ENCODE measurements around the gene RANBP2.
"Not testable (repeated sequence)": the region's sequence is repeated elsewhere in the genome, so short reads cannot be mapped to it uniquely, and the experiment has no call there.

Gene RANBP2

DNA sequence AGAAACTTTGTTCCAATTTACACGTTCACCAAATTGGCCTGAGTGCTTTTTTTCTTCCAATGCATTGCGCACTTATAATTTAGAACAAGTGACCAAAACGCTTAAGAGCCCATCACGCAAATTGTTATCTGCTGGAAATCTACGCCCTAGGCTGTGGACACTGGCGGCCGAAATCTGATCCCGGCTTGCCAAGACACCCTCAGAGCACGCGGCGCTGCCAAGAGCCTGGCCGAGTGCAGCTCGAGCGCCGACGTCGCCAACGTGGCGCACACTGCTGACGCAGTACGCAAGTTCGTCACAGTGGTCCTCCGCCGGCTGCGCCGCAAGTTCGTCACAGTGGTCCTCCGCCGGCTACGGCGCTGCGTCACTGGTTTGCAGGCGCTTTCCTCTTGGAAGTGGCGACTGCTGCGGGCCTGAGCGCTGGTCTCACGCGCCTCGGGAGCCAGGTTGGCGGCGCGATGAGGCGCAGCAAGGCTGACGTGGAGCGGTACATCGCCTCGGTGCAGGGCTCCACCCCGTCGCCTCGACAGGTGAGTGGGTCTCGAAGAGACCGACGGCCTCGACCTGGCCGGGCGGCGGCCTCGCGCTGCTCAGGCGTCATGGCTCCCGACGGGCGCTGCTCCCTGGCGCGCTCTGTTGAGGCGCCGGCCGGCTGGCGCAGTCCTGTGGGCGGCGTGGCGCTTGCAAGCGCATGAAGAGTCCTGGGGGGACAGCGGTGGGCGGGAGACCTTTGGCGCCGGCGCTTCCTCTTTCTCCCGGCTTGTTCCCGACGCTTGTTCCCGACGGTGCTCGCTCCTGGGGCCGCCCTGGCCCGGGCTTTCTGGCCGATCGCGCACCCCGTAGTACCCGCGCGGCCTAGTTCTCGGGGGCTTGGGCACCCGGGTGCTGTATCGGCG, at the start of gene RANBP2:
RANBP2 (plus strand) TSS at position 334 of the 896 bp plus-strand sequence; CDS start at position 459, 125 bp downstream.
- FAIRE-seq, result no peak

DNA sequence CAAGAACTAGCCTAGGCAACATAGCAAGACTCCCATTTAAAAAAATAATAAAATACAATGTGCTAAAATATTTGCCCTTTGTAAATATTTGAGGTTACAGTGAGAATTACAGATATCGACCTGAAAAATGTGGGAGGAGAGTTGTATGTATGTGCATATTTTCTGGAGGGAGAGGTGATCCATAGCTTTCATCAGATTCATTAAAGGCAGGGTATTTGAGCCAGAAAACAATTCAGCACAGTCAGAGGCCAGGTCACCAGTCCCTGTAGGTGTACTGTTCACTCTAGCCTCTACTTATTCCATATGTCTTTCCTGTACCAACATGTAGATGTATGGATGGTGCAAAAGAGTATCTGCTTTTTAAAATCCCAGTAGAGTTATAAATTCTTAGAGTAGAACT, 49.0 kb upstream of the RANBP2 start:
- not testable (repeated sequence) for FAIRE-seq

DNA sequence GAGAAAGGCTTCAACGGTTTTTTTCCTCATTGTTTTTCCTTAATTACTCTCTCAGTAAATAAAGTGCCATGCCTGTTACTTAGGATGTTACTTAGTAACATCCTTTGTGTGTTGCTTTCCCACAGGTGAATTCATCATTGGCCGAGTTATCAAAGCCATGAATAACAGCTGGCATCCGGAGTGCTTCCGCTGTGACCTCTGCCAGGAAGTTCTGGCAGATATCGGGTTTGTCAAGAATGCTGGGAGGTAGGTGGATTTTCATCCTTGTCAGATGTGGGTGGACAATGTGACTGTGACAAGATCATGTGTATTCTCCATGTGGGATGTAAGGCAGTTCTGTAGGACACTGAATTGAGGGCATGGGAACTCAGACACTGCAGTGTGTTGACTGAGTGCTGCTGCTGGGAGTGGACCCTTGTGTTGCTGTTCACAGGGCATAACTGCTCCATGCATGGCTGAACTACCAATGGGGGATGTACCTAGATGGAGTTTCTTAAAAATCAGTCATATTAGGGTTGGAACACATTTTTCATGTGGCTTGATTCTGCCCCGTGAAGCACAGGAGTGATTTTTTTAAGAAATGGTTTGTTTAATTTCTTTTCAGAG, 47.0 kb upstream of the RANBP2 start:
- not testable (repeated sequence) for FAIRE-seq

DNA sequence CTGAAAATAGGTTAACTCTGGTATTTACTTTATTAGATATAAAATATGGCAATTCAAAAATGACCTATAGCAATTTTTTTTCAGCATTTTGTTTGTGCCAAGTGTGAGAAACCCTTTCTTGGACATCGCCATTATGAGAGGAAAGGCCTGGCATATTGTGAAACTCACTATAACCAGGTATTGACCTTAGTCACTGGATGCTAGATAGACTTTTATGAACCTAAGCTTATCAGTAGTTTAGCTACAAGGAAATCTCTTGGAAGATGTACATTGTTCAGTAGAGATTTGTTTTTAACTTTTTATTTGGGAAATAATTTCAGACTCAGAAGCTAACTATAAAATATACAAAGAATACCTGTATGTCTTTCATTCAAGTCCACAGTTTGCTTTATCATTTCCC, 42.8 kb upstream of the RANBP2 start:
- not testable (repeated sequence) for FAIRE-seq

DNA sequence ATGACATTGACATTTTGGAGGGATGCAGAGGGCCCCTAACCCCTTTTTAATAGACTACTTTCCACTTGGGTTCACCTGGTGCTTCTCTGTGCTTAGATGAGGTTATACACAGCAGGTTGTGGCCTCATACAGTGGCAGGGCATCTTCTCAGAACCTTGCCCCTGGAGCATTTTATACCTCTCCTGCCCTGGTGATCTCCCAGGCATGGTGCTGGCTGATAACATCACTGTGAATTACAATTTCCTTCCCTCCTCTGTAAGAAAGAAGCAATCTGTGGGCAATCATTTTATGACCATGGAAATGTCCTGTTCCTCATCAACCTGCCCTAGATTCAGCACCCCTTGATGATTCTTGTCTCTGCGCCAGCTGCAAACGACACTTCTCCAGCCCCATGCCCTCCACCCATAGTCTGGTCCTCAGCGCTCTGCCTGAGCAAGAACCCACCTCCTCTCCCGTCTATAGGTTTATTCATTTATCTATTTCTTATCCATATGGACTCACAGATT, 42.0 kb upstream of the RANBP2 start:
- not testable (repeated sequence) for FAIRE-seq

DNA sequence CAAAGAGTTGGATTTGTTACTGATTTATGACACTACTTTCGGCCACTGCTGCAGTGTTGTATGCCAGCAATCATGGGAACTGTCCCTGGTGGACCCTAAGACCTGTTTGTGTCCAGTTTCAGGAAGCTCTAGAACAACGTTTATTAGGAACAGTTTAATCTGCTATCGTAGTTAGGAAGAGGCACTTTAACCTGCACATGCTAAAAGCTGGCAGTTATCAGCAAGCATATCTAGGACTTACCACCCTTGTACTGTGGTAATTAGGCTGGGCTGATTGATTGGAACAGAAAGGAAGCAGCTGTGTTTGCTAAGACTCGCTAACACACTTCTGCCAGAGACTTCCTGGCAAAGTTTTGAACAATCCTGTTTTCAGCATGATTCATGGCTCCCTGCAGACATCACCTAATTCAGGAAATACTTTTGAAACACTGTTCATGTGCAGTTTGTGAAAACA, 41.1 kb upstream of the RANBP2 start:
- peak; percentile 68 for FAIRE-seq

DNA sequence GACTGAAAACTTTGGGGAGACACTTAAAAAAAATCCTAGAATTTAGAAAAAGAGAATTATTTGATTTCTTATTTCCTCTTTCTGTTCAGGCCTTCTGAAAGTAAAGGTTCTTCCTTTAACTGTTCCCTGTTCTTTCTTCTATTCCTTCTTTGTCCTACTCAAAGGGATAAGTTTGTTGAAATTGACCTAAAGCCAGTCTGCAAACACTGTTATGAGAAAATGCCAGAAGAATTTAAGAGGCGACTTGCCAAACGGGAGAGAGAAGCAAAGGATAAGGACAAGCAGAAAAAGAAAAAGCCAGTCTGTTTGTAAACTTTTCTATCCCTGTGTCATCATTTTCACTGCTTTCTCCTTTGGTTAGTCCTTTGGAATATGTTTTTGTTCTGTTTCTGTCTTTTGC, 38.5 kb upstream of the RANBP2 start:
- FAIRE-seq, result peak; percentile 66

DNA sequence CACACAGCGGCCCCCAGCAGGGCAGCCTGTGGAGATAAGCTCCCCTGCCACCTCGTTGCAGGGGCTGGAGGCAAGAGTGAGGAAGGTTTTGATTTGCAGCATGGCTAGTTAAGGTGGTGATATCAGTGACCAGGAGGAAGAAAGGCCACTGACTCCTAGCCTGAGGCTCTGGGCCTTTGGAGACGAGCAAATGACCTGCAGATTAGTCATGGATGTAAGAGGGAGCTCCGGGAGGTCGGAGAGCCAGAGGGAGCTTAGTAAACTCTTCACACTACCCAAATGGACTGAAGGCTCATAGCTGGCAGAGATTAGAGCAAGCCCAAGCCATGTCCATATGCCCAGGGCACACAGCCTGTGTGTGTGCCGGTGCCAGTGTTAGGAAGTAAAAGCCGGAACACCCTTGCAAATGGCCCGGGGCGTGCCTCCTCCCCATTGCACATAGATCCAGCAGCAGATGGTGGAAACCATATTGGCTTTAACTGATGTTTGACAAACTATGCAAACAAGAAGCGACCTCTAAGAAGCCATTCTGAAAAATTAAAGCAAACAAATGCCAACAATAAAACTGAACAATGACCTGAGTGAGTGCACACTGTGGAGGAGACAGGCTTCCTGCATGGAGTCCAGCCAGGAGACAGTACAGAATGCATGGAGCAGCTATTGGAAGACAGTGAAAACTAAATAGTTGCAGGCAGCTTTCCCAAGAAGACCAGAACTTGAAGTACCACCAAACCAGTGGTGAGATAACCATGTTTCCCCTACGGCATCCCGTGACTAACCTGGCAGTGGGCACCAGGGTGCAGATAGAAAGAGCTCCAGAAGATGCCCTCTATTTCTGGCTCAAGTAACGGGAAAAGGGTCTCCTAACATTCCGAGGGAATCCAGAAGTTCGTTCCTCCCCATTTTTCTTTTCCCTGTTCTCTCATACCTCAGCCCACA, 30.2 kb upstream of the RANBP2 start:
- not testable (repeated sequence) for FAIRE-seq

DNA sequence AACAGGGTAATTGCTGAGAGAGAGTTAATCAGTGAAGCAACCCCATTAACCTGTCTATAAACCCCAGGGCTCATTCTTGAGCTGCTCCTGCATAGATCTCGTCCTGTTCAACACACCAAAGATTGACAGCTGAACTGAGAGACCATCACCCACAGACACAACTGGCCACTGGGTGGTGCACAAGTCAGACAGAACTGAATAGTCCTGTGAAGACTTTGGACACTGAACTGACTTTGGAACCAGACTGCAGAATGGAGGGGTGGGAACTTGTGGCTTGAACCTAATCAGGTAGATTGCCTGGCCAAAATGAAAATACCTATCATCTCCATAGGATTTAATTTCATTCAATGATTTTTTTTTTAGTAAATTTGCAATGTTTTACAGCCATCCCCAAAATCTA, 29.3 kb upstream of the RANBP2 start:
- not testable (repeated sequence) for FAIRE-seq

DNA sequence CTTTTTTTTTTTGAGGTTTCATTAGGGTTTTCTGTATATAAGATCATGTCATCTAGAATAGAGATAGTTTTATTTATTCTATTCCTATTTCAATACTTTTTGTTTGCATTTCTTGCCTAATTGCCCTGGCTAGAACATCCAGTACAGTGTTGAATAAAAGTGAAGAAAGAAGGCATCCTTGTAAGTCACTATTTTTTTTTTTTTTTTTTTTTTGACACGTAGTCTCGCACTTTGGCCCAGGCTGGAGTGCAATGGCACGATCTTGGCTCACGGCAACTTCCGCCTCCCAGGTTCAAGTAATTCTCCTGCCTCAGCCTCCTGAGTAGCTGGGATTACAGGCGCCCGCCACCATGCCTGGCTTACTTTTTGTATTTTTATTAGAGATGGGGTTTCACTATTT, 27.8 kb upstream of the RANBP2 start:
- no peak for FAIRE-seq

DNA sequence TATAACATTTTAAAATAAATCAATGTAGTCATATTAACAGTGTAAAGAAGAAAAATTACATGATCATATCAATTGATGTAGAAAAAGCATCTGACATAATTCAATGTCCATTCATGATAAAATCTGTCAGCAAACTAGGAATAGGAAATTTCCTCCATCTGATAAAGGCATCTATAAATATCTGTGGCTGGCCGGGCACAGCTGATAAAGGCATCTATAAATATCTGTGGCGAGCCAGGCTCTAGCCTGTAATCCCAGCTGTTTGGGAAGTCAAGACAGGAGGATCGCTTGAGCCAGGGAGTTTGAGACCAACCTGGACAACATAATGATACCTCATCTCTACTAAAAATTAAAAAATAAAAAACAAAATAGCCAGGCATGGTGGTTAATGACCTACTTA, 18.1 kb upstream of the RANBP2 start:
- no peak for FAIRE-seq

DNA sequence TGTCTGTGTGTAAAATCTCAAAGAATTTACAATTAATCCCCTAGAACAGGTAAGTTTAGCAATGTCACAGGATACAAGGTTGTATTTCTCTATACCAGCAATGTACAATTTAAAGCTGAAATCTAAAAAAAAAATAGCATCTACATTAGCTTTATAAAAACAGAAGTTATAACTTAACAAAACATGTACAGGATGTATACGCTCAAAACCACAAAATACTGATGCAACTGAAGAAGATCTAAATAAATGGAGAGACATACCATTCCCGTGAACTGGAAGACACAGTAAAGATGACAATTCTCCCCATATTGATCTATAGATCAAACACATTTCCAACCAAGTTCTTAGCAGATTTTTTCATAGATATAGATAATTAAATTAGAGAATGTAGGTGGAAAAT, 17.5 kb upstream of the RANBP2 start:
- FAIRE-seq, result no peak

DNA sequence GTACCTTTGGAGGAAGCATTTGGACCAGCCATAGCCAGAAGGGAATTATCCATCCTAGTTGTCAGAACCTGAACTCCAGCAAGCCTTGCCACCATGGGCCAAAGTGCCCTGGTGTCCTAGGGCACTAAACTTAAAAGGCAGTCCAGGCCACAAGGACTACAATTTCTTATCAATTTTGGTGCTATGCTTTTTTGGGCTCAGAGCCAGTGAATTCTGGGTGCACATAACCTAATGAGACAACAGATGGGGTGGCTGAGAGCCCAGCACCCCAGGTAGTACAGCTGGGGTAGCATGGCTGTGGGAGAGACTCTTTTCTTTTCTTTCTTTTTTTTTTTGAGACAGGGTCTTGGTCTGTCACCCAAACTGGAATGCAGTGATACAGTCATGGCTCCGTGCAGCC, 14.4 kb upstream of the RANBP2 start:
- FAIRE-seq, result no peak

DNA sequence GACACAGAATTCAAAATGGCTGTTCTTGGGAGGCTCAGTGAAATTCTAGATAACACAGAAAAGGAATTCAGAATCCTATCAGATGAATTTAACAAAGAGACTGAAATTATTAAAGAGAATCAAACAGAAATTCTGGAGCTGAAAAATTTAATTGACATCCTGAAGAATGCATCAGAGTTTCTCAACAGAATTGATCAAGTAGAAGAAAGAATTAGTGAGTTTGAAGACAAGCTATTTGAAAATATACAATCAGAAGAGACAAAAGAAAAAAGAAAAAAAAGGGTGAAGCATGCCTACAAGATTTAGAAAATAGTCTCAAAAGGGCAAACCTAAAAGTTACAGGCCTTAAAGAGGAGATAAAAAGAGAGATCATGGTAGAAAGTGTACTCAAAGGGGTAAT, 12.0 kb upstream of the RANBP2 start:
- FAIRE-seq, result no peak

DNA sequence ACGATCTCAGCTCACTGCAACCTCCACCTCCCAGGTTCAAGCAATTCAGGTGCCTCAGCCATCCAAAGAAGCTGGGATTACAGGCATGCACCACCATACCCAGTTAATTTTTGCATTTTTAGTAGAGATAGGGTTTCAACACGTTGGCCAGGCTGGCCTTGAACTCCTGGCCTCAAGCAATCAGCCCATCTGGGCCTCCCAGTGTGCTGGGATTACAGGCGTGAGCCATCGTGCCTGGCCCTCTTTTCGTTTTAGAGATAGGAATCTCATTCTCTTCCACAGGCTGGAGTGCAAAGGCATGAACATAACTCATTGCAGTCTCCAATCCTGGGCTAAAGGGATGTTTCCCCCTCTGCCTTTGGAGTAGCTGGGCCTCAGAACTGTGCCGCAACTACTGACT, 2.3 kb upstream of the RANBP2 start:
- not testable (repeated sequence) for FAIRE-seq

DNA sequence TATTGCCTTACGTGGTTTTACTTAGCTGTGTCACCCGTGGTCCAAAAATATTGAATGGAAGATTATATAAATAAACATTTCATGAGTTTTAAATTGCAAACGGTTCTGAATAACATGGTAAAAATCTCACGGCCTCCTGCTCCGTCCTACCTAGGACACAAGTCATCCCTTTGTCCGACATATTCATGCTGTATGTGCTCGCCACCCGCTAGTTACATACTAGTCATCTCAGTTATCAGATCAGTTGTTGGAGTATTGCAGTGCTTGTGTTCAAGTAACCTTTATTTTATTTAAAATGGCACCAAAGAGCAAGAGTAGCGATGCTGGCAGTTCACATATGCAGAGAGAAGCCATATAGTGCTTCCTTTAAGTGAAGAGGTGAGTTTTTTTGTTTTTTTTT, 6.8 kb downstream of the RANBP2 start:
- not testable (repeated sequence) for FAIRE-seq

DNA sequence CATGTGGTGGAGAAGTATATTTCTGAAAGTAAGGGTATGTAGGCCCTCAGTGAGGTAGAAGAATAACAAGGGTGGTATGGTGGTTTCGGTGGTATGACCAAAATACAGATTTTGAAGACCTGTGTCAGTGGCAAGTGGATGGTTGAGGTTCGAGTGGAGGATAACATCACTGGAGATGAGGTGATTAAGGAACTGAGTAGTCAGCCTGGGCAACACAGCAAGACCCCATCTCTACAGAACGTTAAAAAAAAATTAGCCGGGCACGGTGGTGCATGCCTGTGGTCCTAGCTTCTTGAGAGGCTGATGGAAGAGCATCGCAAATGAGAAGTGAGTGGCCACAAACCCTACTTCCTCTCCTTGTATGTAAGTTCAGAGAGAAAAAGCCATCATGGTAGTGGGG, 15.4 kb downstream of the RANBP2 start:
- not testable (repeated sequence) for FAIRE-seq

DNA sequence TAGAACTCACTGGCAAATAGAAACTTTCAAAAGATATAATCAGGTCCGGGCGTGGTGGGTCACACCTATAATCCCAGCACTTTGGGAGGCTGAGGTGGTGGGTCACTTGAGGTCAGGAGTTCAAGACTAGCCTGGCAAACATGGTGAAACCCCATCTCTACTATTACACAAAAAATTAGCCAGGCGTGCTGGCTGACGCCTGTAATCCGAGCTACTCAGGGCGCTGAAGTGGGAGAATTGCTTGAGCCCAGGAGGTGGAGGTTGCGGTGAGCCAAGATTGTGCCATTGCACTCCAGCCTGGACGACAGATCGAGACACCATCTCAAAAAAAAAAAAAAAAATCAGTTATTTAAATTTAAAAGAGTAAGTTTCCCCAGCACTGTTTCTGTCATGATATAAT, 38.7 kb downstream of the RANBP2 start:
- not testable (repeated sequence) for FAIRE-seq

DNA sequence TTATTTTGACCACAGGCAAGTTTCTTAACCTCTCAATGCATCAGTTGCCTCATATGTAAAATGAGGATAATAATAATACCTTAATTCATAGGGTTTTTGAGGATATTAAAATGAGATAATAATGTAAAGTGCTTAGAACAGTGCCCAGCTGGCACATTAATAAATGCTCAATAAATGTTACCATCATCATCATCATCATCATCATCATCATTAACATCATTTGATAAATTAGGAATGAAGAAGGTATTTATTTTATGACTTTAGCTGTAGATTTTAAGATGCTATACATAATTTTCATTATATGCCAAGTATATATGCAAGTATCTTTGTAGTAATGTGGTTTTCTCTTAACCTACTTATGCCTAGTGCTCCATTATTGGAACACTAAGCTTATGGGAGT, 43.3 kb downstream of the RANBP2 start:
- FAIRE-seq, result not testable (repeated sequence)

DNA sequence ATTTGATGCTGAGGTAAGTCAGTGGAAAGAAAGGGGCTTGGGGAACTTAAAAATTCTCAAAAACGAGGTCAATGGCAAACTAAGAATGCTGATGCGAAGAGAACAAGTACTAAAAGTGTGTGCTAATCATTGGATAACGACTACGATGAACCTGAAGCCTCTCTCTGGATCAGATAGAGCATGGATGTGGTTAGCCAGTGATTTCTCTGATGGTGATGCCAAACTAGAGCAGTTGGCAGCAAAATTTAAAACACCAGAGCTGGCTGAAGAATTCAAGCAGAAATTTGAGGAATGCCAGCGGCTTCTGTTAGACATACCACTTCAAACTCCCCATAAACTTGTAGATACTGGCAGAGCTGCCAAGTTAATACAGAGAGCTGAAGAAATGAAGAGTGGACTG, 47.4 kb downstream of the RANBP2 start:
- FAIRE-seq, result not testable (repeated sequence)

DNA sequence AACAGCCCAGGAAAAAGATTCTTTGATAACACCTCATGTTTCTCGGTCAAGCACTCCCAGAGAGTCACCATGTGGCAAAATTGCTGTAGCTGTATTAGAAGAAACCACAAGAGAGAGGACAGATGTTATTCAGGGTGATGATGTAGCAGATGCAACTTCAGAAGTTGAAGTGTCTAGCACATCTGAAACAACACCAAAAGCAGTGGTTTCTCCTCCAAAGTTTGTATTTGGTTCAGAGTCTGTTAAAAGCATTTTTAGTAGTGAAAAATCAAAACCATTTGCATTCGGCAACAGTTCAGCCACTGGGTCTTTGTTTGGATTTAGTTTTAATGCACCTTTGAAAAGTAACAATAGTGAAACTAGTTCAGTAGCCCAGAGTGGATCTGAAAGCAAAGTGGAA, 48.6 kb downstream of the RANBP2 start:
- not testable (repeated sequence) for FAIRE-seq

DNA sequence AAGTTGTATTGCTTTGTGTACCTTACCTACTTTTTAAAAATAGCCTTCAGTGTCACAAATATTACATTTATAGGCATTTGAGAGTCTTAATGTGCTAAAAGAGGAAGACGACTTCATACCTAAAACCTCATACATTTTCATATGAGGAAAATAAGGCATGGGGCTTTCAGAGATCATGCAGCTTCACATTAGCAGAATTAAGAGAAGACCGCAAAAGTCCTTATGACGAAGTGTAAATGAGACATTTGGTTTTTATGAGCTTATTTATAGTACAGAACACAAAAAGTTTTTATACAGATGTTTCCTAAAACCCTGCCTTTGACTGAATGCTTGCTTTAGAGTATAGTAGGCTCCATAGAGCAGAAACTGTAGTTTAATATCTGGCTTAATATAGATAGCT, 57.2 kb downstream of the RANBP2 start:
- no peak for FAIRE-seq

DNA sequence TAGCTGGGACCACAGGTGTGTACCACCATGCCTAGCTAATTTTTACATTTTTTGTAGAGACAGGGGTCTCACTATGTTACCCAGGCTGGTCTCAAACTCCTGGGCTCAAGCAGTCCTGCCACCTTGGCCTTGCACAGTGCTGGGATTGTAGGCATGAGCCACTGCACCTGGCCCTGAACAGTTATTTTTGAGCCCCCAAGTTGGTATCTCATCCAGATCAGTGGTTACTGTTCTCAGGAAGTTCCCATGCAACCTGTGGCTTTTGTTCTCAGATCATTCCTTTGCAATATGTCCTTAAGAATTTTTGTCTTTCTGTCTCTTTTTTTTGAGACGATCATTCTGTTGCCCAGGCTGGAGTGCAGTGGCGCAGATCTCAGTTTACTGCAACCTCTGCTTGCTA, 59.6 kb downstream of the RANBP2 start:
- no peak for FAIRE-seq
